ENCODE data around the gene DDIT4.

- TF ChIP-seq CTCF (IDR thresholded peaks at IDR 0.05; ENCODE audit: insufficient read depth, low read length): no peak
- TF ChIP-seq POLR2AphosphoS5 (IDR thresholded peaks at IDR 0.05; ENCODE audit: low read depth): no peak
- TF ChIP-seq REST (IDR thresholded peaks at IDR 0.05; ENCODE audit: insufficient replicate concordance, low read depth): no peak
These were observed 5.1 kb downstream of the DDIT4 start for GRCh38 chr10:72278668-72279393.

All from HL-60 (cell line).